Gastrocnemius medialis (tissue), 4 donors: ENCODE data around the gene ADGRL3. TPM values are rescaled to one million over a fixed set of nuclear protein-coding genes. Genes with fewer than 3 reads are reported as not detected.

Experiments used
- ATAC-seq, 2 donors: fragments of 150-250 bp; one replicate each; pipeline ENCODE4 v1.9.1; 2016
- DNase-seq, 2 donors: peaks; one replicate each; pipeline ENCODE4 v3.0.0-alpha.2; 2019
- H3K27ac ChIP-seq, 4 donors: fragments of 200-600 bp; sonication (generic); 1 replicate in 1 of 4; 2 replicates in 3 of 4; pipeline ENCODE4 v1.5.1; 2016 to 2018; ENCODE audit warnings: mild to moderate bottlenecking in 2 of 4, moderate library complexity in 1 of 4
- H3K27me3 ChIP-seq, 3 donors: fragments of 200-600 bp; sonication (generic) in 2 of 3; 1 replicate in 1 of 3; 2 replicates in 2 of 3; pipeline versions ENCODE4 v1.5.1 to v1.6.0; 2016 to 2019; ENCODE audit warnings: mild to moderate bottlenecking in 1 of 3, moderate library complexity in 1 of 3
- H3K36me3 ChIP-seq, 2 donors: fragments of 200-600 bp; sonication (generic) in 1 of 2; one replicate each; pipeline ENCODE4 v1.5.1; 2017 to 2018
- H3K4me1 ChIP-seq, 2 donors: fragments of 200-600 bp; sonication (generic) in 1 of 2; one replicate each; pipeline ENCODE4 v1.5.1; 2016 to 2017; ENCODE audit warnings: mild to moderate bottlenecking in 2 of 2
- H3K4me3 ChIP-seq, 4 donors: fragments of 200-600 bp; sonication (generic) in 3 of 4; 1 replicate in 1 of 4; 2 replicates in 3 of 4; pipeline ENCODE4 v1.5.1; 2016 to 2019; ENCODE audit warnings: mild to moderate bottlenecking in 2 of 4
- H3K9me3 ChIP-seq, 3 donors: fragments of 200-600 bp; sonication (generic) in 2 of 3; 1 replicate in 1 of 3; 2 replicates in 2 of 3; pipeline ENCODE4 v1.5.1; 2016 to 2019
- POLR2A ChIP-seq, 2 donors: fragments of 450-650 bp; IDR thresholded peaks; one replicate each; pipeline ENCODE4 v1.6.1; 2017; ENCODE audit warnings: antibody characterized with exemption in 2 of 2, mild to moderate bottlenecking in 2 of 2, moderate library complexity in 2 of 2
- in situ Hi-C, 4 donors: fragments of 200-750 bp; cut with MboI; loops; one replicate each; pipeline versions ENCODE4 v1.15.0 to v1.8.0; 2017; ENCODE audit warnings: low sequenced_read_pairs in 4 of 4
- intact Hi-C: fragments of 100-400 bp; cut with DNase I; formaldehyde crosslinking; loops from one replicate; pipeline ENCODE4 v1.15.1; 2023; ENCODE audit warnings: low total_unique reads
- total RNA-seq, 4 donors: library from RNA; depleted of rRNA; stranded (reverse); fragments of >200 nt; gene quantifications; one replicate each; pipeline versions ENCODE4 v1.1.0 to v1.2.3, GENCODE V29; 2016
- TF ChIP-seq, protein P1 (sequence below), 5 experiments: fragments of 450-650 bp in 3 of 5; fragments of 200-600 bp in 2 of 5; sonication (generic) in 2 of 5; IDR thresholded peaks in 4 of 5; conservative IDR thresholded peaks in 1 of 5; 1 replicate in 4 of 5; 2 replicates in 1 of 5; pipeline ENCODE4 v1.5.1; 2016 to 2019; ENCODE audit warnings: antibody characterized with exemption in 5 of 5, mild to moderate bottlenecking in 3 of 5, moderate library complexity in 3 of 5

ADGRL3 gene
- total RNA-seq, 4 donors from 2014 or later: 0.69 to 2.2 (median 1.1) TPM

DNA sequence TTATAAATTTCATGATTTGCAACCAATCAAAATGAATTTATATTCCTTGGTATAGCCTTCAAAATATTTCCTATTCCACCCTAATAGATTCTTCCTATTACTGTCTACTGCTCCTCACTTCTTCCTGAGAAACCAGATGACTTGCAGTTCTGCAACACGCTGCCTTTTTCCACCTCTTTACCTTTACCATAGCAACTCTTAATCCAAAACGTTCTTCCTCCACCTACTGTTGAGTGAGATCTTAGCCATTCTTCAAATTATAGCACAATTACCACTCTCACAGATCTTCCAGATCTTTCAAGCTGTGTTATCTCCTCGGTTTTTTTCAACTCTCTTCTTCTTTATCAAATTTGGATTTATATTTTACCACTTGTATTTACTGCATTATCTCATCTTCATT, 289.8 kb downstream of the ADGRL3 start:
- H3K4me3 ChIP-seq: no peak overlapping the region
- TF ChIP-seq POLR2A (IDR thresholded peaks at IDR 0.05): no peak
- ATAC-seq (no peak), DNase-seq (no peak)
- intact Hi-C loops (no loop called here), in situ Hi-C loops (loop anchor here in 1 of 4 donors (25.0 kb wide), 1 partner anchor 103 kb away; no protein-coding TSS in a partner anchor)
- H3K27me3 ChIP-seq: no peaks in the 10 kb centered on the region
- no peak overlapping the region for H3K27ac ChIP-seq
- no peaks in the 10 kb centered on the region for H3K4me1 ChIP-seq
- H3K36me3 ChIP-seq: no peaks in the 10 kb centered on the region
- no peaks in the 10 kb centered on the region for H3K9me3 ChIP-seq

DNA sequence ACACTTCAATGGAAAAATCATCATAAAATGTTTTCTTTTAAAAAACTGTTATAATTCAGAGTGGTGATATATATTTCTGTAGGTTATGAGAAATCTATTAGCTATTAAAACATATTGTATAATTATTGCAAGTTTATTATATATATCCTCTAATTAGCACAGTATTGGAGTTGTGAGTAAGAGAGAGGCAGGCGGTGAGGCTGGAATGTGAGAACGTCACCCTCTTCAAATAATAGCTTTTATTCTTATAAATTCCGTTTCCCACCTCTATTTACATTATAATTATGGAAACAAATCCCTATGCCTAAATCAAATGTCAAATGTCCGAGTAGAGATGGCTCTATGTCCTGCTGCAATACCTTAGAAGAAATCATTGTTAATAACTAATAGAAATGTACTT, 292.9 kb downstream of the ADGRL3 start:
- ATAC-seq: no peak
- no peaks in the 10 kb centered on the region for H3K36me3 ChIP-seq
- no peak overlapping the region for H3K27ac ChIP-seq
- no peaks in the 10 kb centered on the region for H3K4me1 ChIP-seq
- H3K27me3 ChIP-seq: no peaks in the 10 kb centered on the region
- intact Hi-C loops: no loop called here
- in situ Hi-C loops: loop anchor here in 1 of 4 donors (25.0 kb wide), 1 partner anchor 106 kb away; no protein-coding TSS in a partner anchor
- DNase-seq: no peak
- no peaks in the 10 kb centered on the region for H3K9me3 ChIP-seq
- TF ChIP-seq POLR2A (IDR thresholded peaks at IDR 0.05): no peak
- TF ChIP-seq, protein P1, sequence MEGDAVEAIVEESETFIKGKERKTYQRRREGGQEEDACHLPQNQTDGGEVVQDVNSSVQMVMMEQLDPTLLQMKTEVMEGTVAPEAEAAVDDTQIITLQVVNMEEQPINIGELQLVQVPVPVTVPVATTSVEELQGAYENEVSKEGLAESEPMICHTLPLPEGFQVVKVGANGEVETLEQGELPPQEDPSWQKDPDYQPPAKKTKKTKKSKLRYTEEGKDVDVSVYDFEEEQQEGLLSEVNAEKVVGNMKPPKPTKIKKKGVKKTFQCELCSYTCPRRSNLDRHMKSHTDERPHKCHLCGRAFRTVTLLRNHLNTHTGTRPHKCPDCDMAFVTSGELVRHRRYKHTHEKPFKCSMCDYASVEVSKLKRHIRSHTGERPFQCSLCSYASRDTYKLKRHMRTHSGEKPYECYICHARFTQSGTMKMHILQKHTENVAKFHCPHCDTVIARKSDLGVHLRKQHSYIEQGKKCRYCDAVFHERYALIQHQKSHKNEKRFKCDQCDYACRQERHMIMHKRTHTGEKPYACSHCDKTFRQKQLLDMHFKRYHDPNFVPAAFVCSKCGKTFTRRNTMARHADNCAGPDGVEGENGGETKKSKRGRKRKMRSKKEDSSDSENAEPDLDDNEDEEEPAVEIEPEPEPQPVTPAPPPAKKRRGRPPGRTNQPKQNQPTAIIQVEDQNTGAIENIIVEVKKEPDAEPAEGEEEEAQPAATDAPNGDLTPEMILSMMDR (IDR thresholded peaks at IDR 0.05 in 4 of 5, conservative IDR thresholded peaks at IDR 0.05 in 1 of 5): no peak
- no peak overlapping the region for H3K4me3 ChIP-seq

DNA sequence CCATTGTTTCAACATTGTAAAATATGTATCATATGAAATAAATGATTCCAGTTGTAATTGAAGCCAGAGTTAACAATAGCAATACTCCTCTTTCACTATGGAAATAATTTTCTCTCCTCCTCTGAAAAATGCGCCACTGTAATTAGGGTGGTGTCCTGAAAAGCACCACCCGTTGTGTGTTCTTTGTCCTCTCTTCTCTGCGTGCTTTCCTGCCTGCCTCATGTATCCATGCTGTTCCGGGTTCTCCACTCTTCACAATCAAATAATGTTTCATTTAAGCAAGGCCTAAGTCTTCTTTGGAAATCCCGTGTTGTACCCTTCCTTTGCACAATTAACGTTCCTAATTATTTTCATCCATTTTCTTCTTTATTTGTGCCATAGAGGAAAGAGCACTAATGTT, 293.3 kb downstream of the ADGRL3 start:
- Histone ChIP-seq H3K36me3 (no peaks in the 10 kb centered on the region), H3K27me3 (no peaks in the 10 kb centered on the region), H3K4me1 (no peaks in the 10 kb centered on the region), H3K27ac (no peak overlapping the region), H3K4me3 (no peak overlapping the region), H3K9me3 (no peaks in the 10 kb centered on the region)
- DNase-seq (no peak), ATAC-seq (no peak)
- no peak for TF ChIP-seq POLR2A (IDR thresholded peaks at IDR 0.05)
- TF ChIP-seq, protein P1 (IDR thresholded peaks at IDR 0.05 in 4 of 5, conservative IDR thresholded peaks at IDR 0.05 in 1 of 5): no peak
- intact Hi-C loops: no loop called here
- in situ Hi-C loops: loop anchor here in 1 of 4 donors (25.0 kb wide), 1 partner anchor 106 kb away; no protein-coding TSS in a partner anchor

DNA sequence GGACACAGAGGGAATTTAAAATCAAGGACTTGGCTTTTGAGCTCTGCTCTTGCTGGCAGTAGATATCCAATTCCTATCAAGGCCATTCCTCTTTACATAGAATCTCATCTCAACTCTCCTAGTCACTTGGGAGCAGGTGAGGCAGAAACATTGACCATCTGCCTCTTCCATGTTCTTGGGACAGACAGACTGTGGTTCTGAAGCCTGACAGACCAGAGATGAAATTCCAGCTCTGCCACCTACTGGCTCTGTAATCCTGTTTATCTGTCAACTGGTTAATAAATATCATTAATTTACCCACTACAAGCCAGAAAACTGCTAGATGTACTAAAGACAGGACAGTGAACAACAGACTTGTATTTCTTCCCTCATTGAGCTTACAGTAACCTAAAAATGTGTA, 300.8 kb downstream of the ADGRL3 start:
- ATAC-seq (no peak), DNase-seq (no peak)
- in situ Hi-C loops (no loop called here), intact Hi-C loops (no loop called here)
- Histone ChIP-seq H3K4me1 (no peaks in the 10 kb centered on the region), H3K9me3 (no peaks in the 10 kb centered on the region), H3K4me3 (no peak overlapping the region), H3K27ac (no peak overlapping the region), H3K27me3 (no peaks in the 10 kb centered on the region), H3K36me3 (no peaks in the 10 kb centered on the region)
- TF ChIP-seq, protein P1 (IDR thresholded peaks at IDR 0.05 in 4 of 5, conservative IDR thresholded peaks at IDR 0.05 in 1 of 5): no peak
- no peak for TF ChIP-seq POLR2A (IDR thresholded peaks at IDR 0.05)

DNA sequence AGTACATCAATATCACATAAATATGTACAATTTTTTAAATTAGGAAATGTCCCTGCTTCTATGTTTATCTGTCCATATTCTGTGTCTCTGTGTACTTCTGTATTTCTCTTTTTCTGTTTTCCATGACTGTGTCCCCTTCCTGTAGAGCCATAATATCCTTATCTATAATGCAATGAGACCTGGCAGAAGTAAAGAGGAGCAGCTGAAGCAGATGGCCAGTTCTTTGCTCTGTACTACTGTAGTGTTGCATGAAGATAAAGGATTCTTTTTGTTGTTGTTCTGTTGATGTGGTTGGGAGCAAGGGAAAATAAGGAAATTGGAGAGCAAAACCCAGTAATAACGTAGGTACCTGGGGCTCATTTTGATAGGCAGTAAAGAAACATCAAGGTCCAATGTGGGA, 301.7 kb downstream of the ADGRL3 start:
- Histone ChIP-seq H3K36me3 (no peaks in the 10 kb centered on the region), H3K9me3 (no peaks in the 10 kb centered on the region), H3K27me3 (no peaks in the 10 kb centered on the region), H3K27ac (no peak overlapping the region), H3K4me1 (no peaks in the 10 kb centered on the region), H3K4me3 (no peak overlapping the region)
- in situ Hi-C loops: no loop called here
- no peak for DNase-seq
- intact Hi-C loops: no loop called here
- no peak for ATAC-seq
- TF ChIP-seq, protein P1 (IDR thresholded peaks at IDR 0.05 in 4 of 5, conservative IDR thresholded peaks at IDR 0.05 in 1 of 5): no peak
- no peak for TF ChIP-seq POLR2A (IDR thresholded peaks at IDR 0.05)
